ENCODE measurements around the gene FMN1.

- TF ChIP-seq, protein P1, sequence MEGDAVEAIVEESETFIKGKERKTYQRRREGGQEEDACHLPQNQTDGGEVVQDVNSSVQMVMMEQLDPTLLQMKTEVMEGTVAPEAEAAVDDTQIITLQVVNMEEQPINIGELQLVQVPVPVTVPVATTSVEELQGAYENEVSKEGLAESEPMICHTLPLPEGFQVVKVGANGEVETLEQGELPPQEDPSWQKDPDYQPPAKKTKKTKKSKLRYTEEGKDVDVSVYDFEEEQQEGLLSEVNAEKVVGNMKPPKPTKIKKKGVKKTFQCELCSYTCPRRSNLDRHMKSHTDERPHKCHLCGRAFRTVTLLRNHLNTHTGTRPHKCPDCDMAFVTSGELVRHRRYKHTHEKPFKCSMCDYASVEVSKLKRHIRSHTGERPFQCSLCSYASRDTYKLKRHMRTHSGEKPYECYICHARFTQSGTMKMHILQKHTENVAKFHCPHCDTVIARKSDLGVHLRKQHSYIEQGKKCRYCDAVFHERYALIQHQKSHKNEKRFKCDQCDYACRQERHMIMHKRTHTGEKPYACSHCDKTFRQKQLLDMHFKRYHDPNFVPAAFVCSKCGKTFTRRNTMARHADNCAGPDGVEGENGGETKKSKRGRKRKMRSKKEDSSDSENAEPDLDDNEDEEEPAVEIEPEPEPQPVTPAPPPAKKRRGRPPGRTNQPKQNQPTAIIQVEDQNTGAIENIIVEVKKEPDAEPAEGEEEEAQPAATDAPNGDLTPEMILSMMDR (IDR thresholded peaks at IDR 0.05 in 4 of 5, conservative IDR thresholded peaks at IDR 0.05 in 1 of 5): no peak
- TF ChIP-seq POLR2A (IDR thresholded peaks at IDR 0.05): no peak
These were observed 461.2 kb downstream of the FMN1 start for GRCh38 chr15:32733281-32733680.

Data from gastrocnemius medialis (tissue), 4 donors.